AG04449 (cell line): ENCODE measurements around the gene KRT1.

Source experiments
- CTCF ChIA-PET: fragments of 350-600 bp; formaldehyde crosslinking; extraction: SDS; loops from one replicate; lab custom pipeline; 2021; ENCODE audit warnings: antibody characterized with exemption; lab: Yijun Ruan, JAX
- POLR2A ChIA-PET: fragments of 400-600, 350-600 bp; formaldehyde crosslinking; extraction: SDS; loops from one replicate; lab custom pipeline; 2020; ENCODE audit warnings: antibody characterized with exemption, inconsistent platforms; lab: Yijun Ruan, JAX
- DNase-seq: peaks from one replicate; pipeline ENCODE4 v3.0.0-alpha.2; 2010; ENCODE audit warnings: low read depth, low spot score
- H3K4me3 ChIP-seq: 2 replicates; pipeline ENCODE4 v1.5.1; 2011; ENCODE audit warnings: low read depth, mild to moderate bottlenecking, control low read depth, low read length
- CTCF ChIP-seq: IDR thresholded peaks from one replicate; pipeline ENCODE4 v1.5.1; 2011; ENCODE audit warnings: mild to moderate bottlenecking, moderate library complexity, low read length, control low read depth, inconsistent platforms; ENCODE audit not compliant: insufficient read depth; ENCODE audit errors: missing control alignments

KRT1 gene

GRCh38 chr12:52691841-52692150 is 11.6 kb upstream of the KRT1 start:
- no peak for DNase-seq
- H3K4me3 ChIP-seq = no peak overlapping the region
- POLR2A ChIA-PET = no interaction called here
- CTCF ChIA-PET = interaction anchor here (0.9 to 3.0 kb wide), 2 partner anchors 174 to 179 kb away, joined by 3 to 11 read pairs; no protein-coding TSS in a partner anchor
- no peak for TF ChIP-seq CTCF

DNA sequence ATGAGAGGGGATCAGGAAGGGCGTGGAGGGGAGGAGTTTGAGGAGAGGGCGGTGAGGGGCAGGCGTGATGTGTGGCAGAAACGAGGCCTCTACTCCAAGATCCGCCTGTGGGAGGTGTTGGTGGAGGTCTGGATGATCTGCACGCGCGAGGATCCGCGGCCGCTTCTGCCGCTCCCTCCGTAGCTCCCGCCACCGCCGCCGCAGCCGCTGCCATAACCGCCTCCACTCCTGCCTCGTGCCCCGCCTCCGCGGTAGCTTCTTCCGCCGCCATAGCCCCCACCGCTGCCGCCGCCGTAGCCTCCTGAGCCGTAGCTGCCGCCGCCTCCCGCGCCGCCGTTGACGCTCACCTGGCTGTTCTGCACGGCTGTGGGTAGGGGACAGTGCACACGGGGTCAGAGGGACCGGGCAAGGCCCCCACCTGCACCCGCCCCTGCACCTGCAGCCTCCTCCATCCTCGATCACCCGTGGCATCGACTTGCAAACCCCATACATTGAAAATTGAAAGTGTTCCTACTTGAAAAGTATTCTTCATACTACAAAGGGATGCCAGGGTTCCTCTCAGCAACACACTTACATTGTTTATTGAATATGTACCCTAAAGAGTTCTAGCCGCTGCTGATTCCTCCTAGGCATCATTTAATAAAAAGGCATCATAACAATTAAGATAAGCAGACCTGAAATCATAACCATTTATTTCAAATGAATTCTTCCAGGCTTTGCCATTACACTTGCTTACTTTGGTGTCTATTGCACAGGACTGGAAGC is 11.1 kb upstream of the KRT1 start:
- CTCF ChIA-PET = interaction anchor here (0.9 to 3.0 kb wide), 2 partner anchors 174 to 179 kb away, joined by 3 to 11 read pairs; no protein-coding TSS in a partner anchor

GRCh38 chr12:52690351-52691075 is 10.3 kb upstream of the KRT1 start:
- TF ChIP-seq CTCF = no peak
- no peak for DNase-seq
- H3K4me3 ChIP-seq = no peak overlapping the region
- ChIA-PET POLR2A (no interaction called here), CTCF (interaction anchor here (3.0 kb wide), 1 partner anchor 175 kb away, joined by 11 read pairs; no protein-coding TSS in a partner anchor)

More for the DNA sequence above, 11.1 kb upstream of the KRT1 start:
- TF ChIP-seq CTCF = no peak
- POLR2A ChIA-PET = no interaction called here
- peak overlapping the region; percentile 12; the same call in 1 of the 2 replicates for H3K4me3 ChIP-seq
- no peak for DNase-seq

GRCh38 chr12:52689936-52690335 is 9.7 kb upstream of the KRT1 start:
- no peak for DNase-seq
- POLR2A ChIA-PET = no interaction called here
- CTCF ChIA-PET = no interaction called here
- no peak overlapping the region for H3K4me3 ChIP-seq
- TF ChIP-seq CTCF = no peak

GRCh38 chr12:52689239-52689638 is 9.0 kb upstream of the KRT1 start:
- no peak for TF ChIP-seq CTCF
- H3K4me3 ChIP-seq = no peak overlapping the region
- CTCF ChIA-PET = no interaction called here
- POLR2A ChIA-PET = no interaction called here
- DNase-seq = no peak

- DNase-seq = no peak
- H3K4me3 ChIP-seq = no peak overlapping the region
- TF ChIP-seq CTCF = no peak
- CTCF ChIA-PET = no interaction called here
- POLR2A ChIA-PET = no interaction called here
Measured at GRCh38 chr12:52688481-52688880, 8.3 kb upstream of the KRT1 start.
